Measurements from ENCODE around the gene MAMLD1.

DNA sequence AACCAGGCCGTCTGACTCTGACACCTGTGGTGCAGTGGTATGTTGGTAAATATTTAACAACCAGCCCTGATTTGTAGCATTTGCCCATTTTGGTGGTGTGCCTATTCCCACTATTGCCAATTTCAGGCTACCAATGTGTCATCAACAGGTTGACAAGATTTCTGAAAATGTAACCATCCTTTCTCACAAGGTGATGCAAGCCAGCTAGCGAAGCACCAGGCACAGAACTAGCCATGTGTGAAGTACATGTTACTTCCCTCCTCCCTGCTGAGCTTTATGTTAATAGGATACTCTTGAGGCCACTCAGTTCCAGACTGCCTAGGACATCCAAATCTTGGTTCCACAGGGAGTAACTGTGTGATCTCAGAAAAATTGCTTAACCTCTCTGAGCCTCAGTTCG lies 7.2 kb upstream of the MAMLD1 start:
- TF ChIP-seq, protein P1, sequence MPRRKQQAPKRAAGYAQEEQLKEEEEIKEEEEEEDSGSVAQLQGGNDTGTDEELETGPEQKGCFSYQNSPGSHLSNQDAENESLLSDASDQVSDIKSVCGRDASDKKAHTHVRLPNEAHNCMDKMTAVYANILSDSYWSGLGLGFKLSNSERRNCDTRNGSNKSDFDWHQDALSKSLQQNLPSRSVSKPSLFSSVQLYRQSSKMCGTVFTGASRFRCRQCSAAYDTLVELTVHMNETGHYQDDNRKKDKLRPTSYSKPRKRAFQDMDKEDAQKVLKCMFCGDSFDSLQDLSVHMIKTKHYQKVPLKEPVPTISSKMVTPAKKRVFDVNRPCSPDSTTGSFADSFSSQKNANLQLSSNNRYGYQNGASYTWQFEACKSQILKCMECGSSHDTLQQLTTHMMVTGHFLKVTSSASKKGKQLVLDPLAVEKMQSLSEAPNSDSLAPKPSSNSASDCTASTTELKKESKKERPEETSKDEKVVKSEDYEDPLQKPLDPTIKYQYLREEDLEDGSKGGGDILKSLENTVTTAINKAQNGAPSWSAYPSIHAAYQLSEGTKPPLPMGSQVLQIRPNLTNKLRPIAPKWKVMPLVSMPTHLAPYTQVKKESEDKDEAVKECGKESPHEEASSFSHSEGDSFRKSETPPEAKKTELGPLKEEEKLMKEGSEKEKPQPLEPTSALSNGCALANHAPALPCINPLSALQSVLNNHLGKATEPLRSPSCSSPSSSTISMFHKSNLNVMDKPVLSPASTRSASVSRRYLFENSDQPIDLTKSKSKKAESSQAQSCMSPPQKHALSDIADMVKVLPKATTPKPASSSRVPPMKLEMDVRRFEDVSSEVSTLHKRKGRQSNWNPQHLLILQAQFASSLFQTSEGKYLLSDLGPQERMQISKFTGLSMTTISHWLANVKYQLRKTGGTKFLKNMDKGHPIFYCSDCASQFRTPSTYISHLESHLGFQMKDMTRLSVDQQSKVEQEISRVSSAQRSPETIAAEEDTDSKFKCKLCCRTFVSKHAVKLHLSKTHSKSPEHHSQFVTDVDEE (CRISPR knock-in tag; IDR thresholded peaks at IDR 0.05): no peak
- no peak for TF ChIP-seq ISL1 (CRISPR knock-in tag; IDR thresholded peaks at IDR 0.05)
- TF ChIP-seq ZNF565 (CRISPR knock-in tag; conservative IDR thresholded peaks at IDR 0.05; ENCODE audit: low read depth): no peak
- TF ChIP-seq ZNF70 (CRISPR knock-in tag; IDR thresholded peaks at IDR 0.05): no peak
- no peak for TF ChIP-seq ZFP3 (CRISPR knock-in tag; IDR thresholded peaks at IDR 0.05)
- TF ChIP-seq, protein P2, sequence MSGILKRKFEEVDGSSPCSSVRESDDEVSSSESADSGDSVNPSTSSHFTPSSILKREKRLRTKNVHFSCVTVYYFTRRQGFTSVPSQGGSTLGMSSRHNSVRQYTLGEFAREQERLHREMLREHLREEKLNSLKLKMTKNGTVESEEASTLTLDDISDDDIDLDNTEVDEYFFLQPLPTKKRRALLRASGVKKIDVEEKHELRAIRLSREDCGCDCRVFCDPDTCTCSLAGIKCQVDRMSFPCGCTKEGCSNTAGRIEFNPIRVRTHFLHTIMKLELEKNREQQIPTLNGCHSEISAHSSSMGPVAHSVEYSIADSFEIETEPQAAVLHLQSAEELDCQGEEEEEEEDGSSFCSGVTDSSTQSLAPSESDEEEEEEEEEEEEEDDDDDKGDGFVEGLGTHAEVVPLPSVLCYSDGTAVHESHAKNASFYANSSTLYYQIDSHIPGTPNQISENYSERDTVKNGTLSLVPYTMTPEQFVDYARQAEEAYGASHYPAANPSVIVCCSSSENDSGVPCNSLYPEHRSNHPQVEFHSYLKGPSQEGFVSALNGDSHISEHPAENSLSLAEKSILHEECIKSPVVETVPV (CRISPR knock-in tag; IDR thresholded peaks at IDR 0.05): no peak
- no peak for TF ChIP-seq GLIS3 (CRISPR knock-in tag; IDR thresholded peaks at IDR 0.05)
- TF ChIP-seq, protein P3, sequence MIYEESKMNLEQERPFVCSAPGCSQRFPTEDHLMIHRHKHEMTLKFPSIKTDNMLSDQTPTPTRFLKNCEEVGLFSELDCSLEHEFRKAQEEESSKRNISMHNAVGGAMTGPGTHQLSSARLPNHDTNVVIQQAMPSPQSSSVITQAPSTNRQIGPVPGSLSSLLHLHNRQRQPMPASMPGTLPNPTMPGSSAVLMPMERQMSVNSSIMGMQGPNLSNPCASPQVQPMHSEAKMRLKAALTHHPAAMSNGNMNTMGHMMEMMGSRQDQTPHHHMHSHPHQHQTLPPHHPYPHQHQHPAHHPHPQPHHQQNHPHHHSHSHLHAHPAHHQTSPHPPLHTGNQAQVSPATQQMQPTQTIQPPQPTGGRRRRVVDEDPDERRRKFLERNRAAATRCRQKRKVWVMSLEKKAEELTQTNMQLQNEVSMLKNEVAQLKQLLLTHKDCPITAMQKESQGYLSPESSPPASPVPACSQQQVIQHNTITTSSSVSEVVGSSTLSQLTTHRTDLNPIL (CRISPR knock-in tag; IDR thresholded peaks at IDR 0.05; ENCODE audit: low read depth): no peak
- no peak for TF ChIP-seq RARB (CRISPR knock-in tag; IDR thresholded peaks at IDR 0.05)
- no peak for TF ChIP-seq ZC3H10 (CRISPR knock-in tag; IDR thresholded peaks at IDR 0.05)
- no peak for TF ChIP-seq ESRRG (CRISPR knock-in tag; IDR thresholded peaks at IDR 0.05)
- TF ChIP-seq ZFP30 (CRISPR knock-in tag; IDR thresholded peaks at IDR 0.05): no peak
